ENCODE results near the gene SLC9A9.

SLC9A9 gene

GRCh38 chr3:143252931-143253330 lies 595.3 kb downstream of the SLC9A9 start:
- DNase-seq = no peak
- H3K36me3 Mint-ChIP-seq (ENCODE audit: low read depth) = peaks cover 5% of the 10 kb centered on the region
- no peak for TF ChIP-seq CTCF (IDR thresholded peaks at IDR 0.05)
- H3K4me3 Mint-ChIP-seq = no peak overlapping the region
- H3K27ac Mint-ChIP-seq = no peak overlapping the region
- H3K27me3 Mint-ChIP-seq (ENCODE audit: low read depth, poor library complexity) = peaks cover 2% of the 10 kb centered on the region
- peaks cover 6% of the 10 kb centered on the region for H3K4me1 Mint-ChIP-seq
- peaks cover 10% of the 10 kb centered on the region for H3K9me3 Mint-ChIP-seq

- H3K4me3 Mint-ChIP-seq = no peak overlapping the region
- peaks cover 7% of the 10 kb centered on the region for H3K27me3 Mint-ChIP-seq (ENCODE audit: low read depth, poor library complexity)
- DNase-seq = no peak
- H3K36me3 Mint-ChIP-seq (ENCODE audit: low read depth) = peaks cover 5% of the 10 kb centered on the region
- H3K27ac Mint-ChIP-seq = peak overlapping the region; percentile 15
- no peak for TF ChIP-seq CTCF (IDR thresholded peaks at IDR 0.05)
- H3K9me3 Mint-ChIP-seq = peaks cover 10% of the 10 kb centered on the region
- peaks cover 9% of the 10 kb centered on the region for H3K4me1 Mint-ChIP-seq
These were observed 599.3 kb downstream of the SLC9A9 start for GRCh38 chr3:143249014-143249413.

GRCh38 chr3:143247073-143247472 lies 601.2 kb downstream of the SLC9A9 start:
- no peak for DNase-seq
- H3K4me3 Mint-ChIP-seq = no peak overlapping the region
- peaks cover 10% of the 10 kb centered on the region for H3K9me3 Mint-ChIP-seq
- H3K27ac Mint-ChIP-seq = no peak overlapping the region
- peaks cover 7% of the 10 kb centered on the region for H3K27me3 Mint-ChIP-seq (ENCODE audit: low read depth, poor library complexity)
- H3K4me1 Mint-ChIP-seq = peaks cover 13% of the 10 kb centered on the region
- no peak for TF ChIP-seq CTCF (IDR thresholded peaks at IDR 0.05)
- H3K36me3 Mint-ChIP-seq (ENCODE audit: low read depth) = peaks cover 5% of the 10 kb centered on the region

GRCh38 chr3:143245692-143246091 lies 602.6 kb downstream of the SLC9A9 start:
- no peak for DNase-seq
- no peak for TF ChIP-seq CTCF (IDR thresholded peaks at IDR 0.05)
- Mint-ChIP-seq H3K4me1 (peaks cover 20% of the 10 kb centered on the region), H3K4me3 (no peak overlapping the region), H3K9me3 (peaks cover 4% of the 10 kb centered on the region), H3K27ac (no peak overlapping the region), H3K27me3 (ENCODE audit: low read depth, poor library complexity) (peaks cover 7% of the 10 kb centered on the region), H3K36me3 (ENCODE audit: low read depth) (peaks cover 4% of the 10 kb centered on the region)

GRCh38 chr3:143244516-143245063 lies 603.7 kb downstream of the SLC9A9 start:
- no peak for TF ChIP-seq CTCF (IDR thresholded peaks at IDR 0.05)
- no peaks in the 10 kb centered on the region for H3K9me3 Mint-ChIP-seq
- H3K4me3 Mint-ChIP-seq = no peak overlapping the region
- no peak for DNase-seq
- H3K4me1 Mint-ChIP-seq = peaks cover 20% of the 10 kb centered on the region
- H3K27ac Mint-ChIP-seq = no peak overlapping the region
- H3K36me3 Mint-ChIP-seq (ENCODE audit: low read depth) = no peaks in the 10 kb centered on the region
- H3K27me3 Mint-ChIP-seq (ENCODE audit: low read depth, poor library complexity) = peaks cover 7% of the 10 kb centered on the region

GRCh38 chr3:143243686-143244085 lies 604.6 kb downstream of the SLC9A9 start:
- no peak for TF ChIP-seq CTCF (IDR thresholded peaks at IDR 0.05)
- Mint-ChIP-seq H3K9me3 (peaks cover 7% of the 10 kb centered on the region), H3K4me1 (peaks cover 20% of the 10 kb centered on the region)

More at GRCh38 chr3:143243686-143244085, 604.6 kb downstream of the SLC9A9 start:
- no peak for DNase-seq
- Mint-ChIP-seq H3K4me3 (no peak overlapping the region), H3K27ac (no peak overlapping the region), H3K27me3 (ENCODE audit: low read depth, poor library complexity) (peaks cover 7% of the 10 kb centered on the region), H3K36me3 (ENCODE audit: low read depth) (no peaks in the 10 kb centered on the region)

Data from nephron progenitor cell (in vitro differentiated cells).